ENCODE measurements around the gene WWOX. TPM values are rescaled to one million over a fixed set of nuclear protein-coding genes. Genes with fewer than 3 reads are reported as not detected.

The WWOX gene
- total RNA-seq, 2 experiments from 2014 or later = 15.9 to 18.1 TPM

- ChIA-PET POLR2A (interaction anchor here (0.6 kb wide), 1 partner anchor 12 kb away, joined by 3 read pairs; no protein-coding TSS in a partner anchor), CTCF (interaction anchor here (0.7 to 1.7 kb wide), 10 partner anchors 8 to 97 kb away, joined by 3 to 6 read pairs (median 4); no protein-coding TSS in a partner anchor)
Measured at GRCh38 chr16:78100112-78100467, 636 bp downstream of the WWOX start.

GRCh38 chr16:78102122-78102660 is 2.7 kb downstream of the WWOX start:
- POLR2A ChIA-PET = no interaction called here

GRCh38 chr16:78102865-78103264 is 3.4 kb downstream of the WWOX start:
- POLR2A ChIA-PET = interaction anchor here (0.6 kb wide), 1 partner anchor 264 kb away, joined by 4 read pairs; no protein-coding TSS in a partner anchor
- CTCF ChIA-PET = no interaction called here

More at GRCh38 chr16:78102122-78102660, 2.7 kb downstream of the WWOX start:
- CTCF ChIA-PET = no interaction called here

- CTCF ChIA-PET = no interaction called here
Measured at GRCh38 chr16:78105517-78105916, 6.1 kb downstream of the WWOX start.

GRCh38 chr16:78106686-78107085 is 7.2 kb downstream of the WWOX start:
- POLR2A ChIA-PET = no interaction called here
- CTCF ChIA-PET = no interaction called here

More at GRCh38 chr16:78105517-78105916, 6.1 kb downstream of the WWOX start:
- POLR2A ChIA-PET = no interaction called here

- CTCF ChIA-PET = interaction anchor here (1.0 kb wide), 1 partner anchor 8 kb away, joined by 3 read pairs; no protein-coding TSS in a partner anchor
- POLR2A ChIA-PET = no interaction called here
Measured at GRCh38 chr16:78108451-78108850, 9.0 kb downstream of the WWOX start.

- ChIA-PET CTCF (interaction anchor here (1.6 kb wide), 1 partner anchor 13 kb away, joined by 4 read pairs; no protein-coding TSS in a partner anchor), POLR2A (no interaction called here)
Measured at GRCh38 chr16:78113258-78113657, 13.8 kb downstream of the WWOX start.

GRCh38 chr16:78115659-78116058 is 16.2 kb downstream of the WWOX start:
- POLR2A ChIA-PET = no interaction called here
- CTCF ChIA-PET = no interaction called here

- ChIA-PET CTCF (interaction anchor here (1.1 kb wide), 1 partner anchor 17 kb away, joined by 3 read pairs; the partner anchor contains the start of gene WWOX), POLR2A (no interaction called here)
Measured at GRCh38 chr16:78116946-78117345, 17.5 kb downstream of the WWOX start.

- CTCF ChIA-PET = interaction anchor here (1.1 kb wide), 1 partner anchor 18 kb away, joined by 3 read pairs; the partner anchor contains the start of gene WWOX
- POLR2A ChIA-PET = no interaction called here
Measured at GRCh38 chr16:78117391-78117790, 17.9 kb downstream of the WWOX start.

GRCh38 chr16:78118469-78119025 is 19.1 kb downstream of the WWOX start:
- POLR2A ChIA-PET = no interaction called here
- CTCF ChIA-PET = interaction anchor here (0.6 to 1.1 kb wide), 2 partner anchors 19 to 34 kb away, joined by 3 to 4 read pairs; partner anchors contain the start of gene WWOX

- ChIA-PET CTCF (interaction anchor here (0.6 to 0.8 kb wide), 2 partner anchors 12 to 28 kb away, joined by 3 read pairs; no protein-coding TSS in a partner anchor), POLR2A (no interaction called here)
Measured at GRCh38 chr16:78122774-78123315, 23.4 kb downstream of the WWOX start.

GRCh38 chr16:78125112-78125844 is 25.8 kb downstream of the WWOX start:
- ChIA-PET POLR2A (no interaction called here), CTCF (interaction anchor here (2.2 kb wide), 1 partner anchor 110 kb away, joined by 11 read pairs; no protein-coding TSS in a partner anchor)

GRCh38 chr16:78126662-78127061 is 27.2 kb downstream of the WWOX start:
- ChIA-PET POLR2A (no interaction called here), CTCF (no interaction called here)

GRCh38 chr16:78127130-78127529 is 27.7 kb downstream of the WWOX start:
- POLR2A ChIA-PET = no interaction called here
- CTCF ChIA-PET = no interaction called here

GRCh38 chr16:78128913-78129312 is 29.5 kb downstream of the WWOX start:
- CTCF ChIA-PET = interaction anchor here (0.5 kb wide), 1 partner anchor 43 kb away, joined by 5 read pairs; no protein-coding TSS in a partner anchor
- POLR2A ChIA-PET = interaction anchor here (0.7 kb wide), 1 partner anchor 15 kb away, joined by 3 read pairs; no protein-coding TSS in a partner anchor

- ChIA-PET POLR2A (interaction anchor here (0.7 kb wide), 1 partner anchor 14 kb away, joined by 3 read pairs; no protein-coding TSS in a partner anchor), CTCF (interaction anchor here (0.5 kb wide), 1 partner anchor 44 kb away, joined by 5 read pairs; no protein-coding TSS in a partner anchor)
Measured at GRCh38 chr16:78129349-78129748, 29.9 kb downstream of the WWOX start.

- POLR2A ChIA-PET = no interaction called here
- CTCF ChIA-PET = no interaction called here
Measured at GRCh38 chr16:78130083-78130608, 30.7 kb downstream of the WWOX start.

GRCh38 chr16:78130950-78131349 is 31.5 kb downstream of the WWOX start:
- ChIA-PET CTCF (no interaction called here), POLR2A (no interaction called here)

GRCh38 chr16:78133919-78134318 is 34.5 kb downstream of the WWOX start:
- POLR2A ChIA-PET = no interaction called here
- CTCF ChIA-PET = interaction anchor here (0.9 kb wide), 1 partner anchor 11 kb away, joined by 3 read pairs; no protein-coding TSS in a partner anchor
